H1 (cell line): ENCODE results near the gene PGAP3. TPM values are rescaled to one million over a fixed set of nuclear protein-coding genes. Genes with fewer than 3 reads are reported as not detected.

ENCODE experiments used
- CTCF ChIA-PET: fragments of 300-600 bp; sonication (Branson Sonifier 250); formaldehyde crosslinking; loops from one replicate; lab custom pipeline; 2021; ENCODE audit not compliant: partially characterized antibody; lab: Charles Lee
- POLR2A ChIA-PET: fragments of 300-600 bp; sonication (Branson Sonifier 250); formaldehyde crosslinking; loops from one replicate; lab custom pipeline; 2021; ENCODE audit warnings: inconsistent platforms; ENCODE audit not compliant: partially characterized antibody; lab: Charles Lee
- DNase-seq, 2 experiments: peaks; one replicate each; pipeline versions ENCODE4 v3.0.0 to v3.0.0-alpha.2; 2010 to 2022; ENCODE audit warnings: low spot score in 2 of 2, low read depth in 1 of 2, mixed read lengths in 1 of 2
- FAIRE-seq: peaks from 2 replicates; lab custom pipeline; 2011; peaks lifted over from hg19 to GRCh38; lab: Jason Lieb, UNC
- H2AFZ ChIP-seq: 2 replicates; pipeline ENCODE4 v1.8.1; 2012; ENCODE audit warnings: low read length, inconsistent platforms
- H2AK5ac ChIP-seq: 2 replicates; pipeline ENCODE4 v1.6.1; 2013; ENCODE audit warnings: low read depth, low read length
- H2BK120ac ChIP-seq: replicated peaks from 2 replicates; pipeline ENCODE3; 2013; ENCODE audit warnings: low read depth, low read length, inconsistent platforms
- H2BK12ac ChIP-seq: 2 replicates; pipeline ENCODE4 v1.6.1; 2013; ENCODE audit warnings: low read depth, low read length
- H2BK15ac ChIP-seq: 2 replicates; pipeline ENCODE4 v1.6.1; 2013; ENCODE audit warnings: low read length
- H2BK20ac ChIP-seq: 2 replicates; pipeline ENCODE4 v1.6.1; 2013; ENCODE audit warnings: low read length
- H2BK5ac ChIP-seq: 2 replicates; pipeline ENCODE4 v1.6.1; 2013; ENCODE audit warnings: low read depth, low read length
- H3K14ac ChIP-seq: 2 replicates; pipeline ENCODE4 v1.6.1; 2013; ENCODE audit warnings: inconsistent platforms; ENCODE audit not compliant: insufficient read length
- H3K18ac ChIP-seq: 2 replicates; pipeline ENCODE4 v1.6.1; 2013; ENCODE audit warnings: low read length; ENCODE audit errors: extremely low read depth
- H3K23ac ChIP-seq: 2 replicates; pipeline ENCODE4 v1.6.1; 2013; ENCODE audit warnings: inconsistent platforms; ENCODE audit not compliant: insufficient read length
- H3K23me2 ChIP-seq: 2 replicates; pipeline ENCODE4 v1.6.1; 2013; ENCODE audit warnings: low read depth, low read length
- H3K27ac ChIP-seq: 2 replicates; pipeline ENCODE4 v1.6.1; 2011; ENCODE audit warnings: low read depth, low read length, inconsistent platforms
- H3K27me3 ChIP-seq, 4 experiments: replicated peaks in 1 of 4; 1 replicate in 1 of 4; 2 replicates in 3 of 4; pipeline versions ENCODE4 v1.6.1 to v1.8.1; 2011 to 2013; ENCODE audit warnings: low read length in 3 of 4, mild to moderate bottlenecking in 3 of 4, inconsistent platforms in 2 of 4, mixed read lengths in 2 of 4, moderate library complexity in 1 of 4; ENCODE audit not compliant: control insufficient read depth in 3 of 4, insufficient read depth in 3 of 4; ENCODE audit errors: extremely low read depth in 1 of 4
- H3K36me3 ChIP-seq, 4 experiments: 2 replicates each; pipeline versions ENCODE4 v1.6.1 to v1.8.1; 2011 to 2013; ENCODE audit warnings: mild to moderate bottlenecking in 4 of 4, low read length in 3 of 4, moderate library complexity in 2 of 4, control low read depth in 1 of 4, inconsistent platforms in 1 of 4; ENCODE audit not compliant: insufficient read depth in 4 of 4, control insufficient read depth in 2 of 4
- H3K4ac ChIP-seq: replicated peaks from 2 replicates; pipeline ENCODE3; 2013; ENCODE audit warnings: low read length, low read depth, mixed read lengths, inconsistent platforms; ENCODE audit not compliant: insufficient read length
- H3K4me1 ChIP-seq, 4 experiments: replicated peaks in 1 of 4; 1 replicate in 1 of 4; 2 replicates in 3 of 4; pipeline versions ENCODE4 v1.6.1 to v1.8.1; 2011 to 2013; ENCODE audit warnings: low read length in 3 of 4, inconsistent platforms in 2 of 4, mixed read lengths in 1 of 4; ENCODE audit not compliant: insufficient read depth in 4 of 4, control insufficient read depth in 3 of 4
- H3K4me2 ChIP-seq, 2 experiments: 2 replicates each; pipeline versions ENCODE4 v1.6.1 to v1.8.1; 2011 to 2013; ENCODE audit warnings: low read depth in 2 of 2, low read length in 2 of 2, control low read depth in 1 of 2, inconsistent platforms in 1 of 2, mild to moderate bottlenecking in 1 of 2; ENCODE audit not compliant: insufficient read depth in 1 of 2
- H3K4me3 ChIP-seq, 4 experiments: fragments of 200-600, 300-600 bp in 1 of 4; sonication (generic), shearing (Covaris generic), sonication (Bioruptor Twin) in 1 of 4; 2 replicates each; pipeline versions ENCODE4 v1.5.1 to v1.8.1; 2011 to 2016; ENCODE audit warnings: low read length in 4 of 4, low read depth in 3 of 4, control low read depth in 2 of 4, inconsistent platforms in 2 of 4, mild to moderate bottlenecking in 2 of 4, mixed read lengths in 1 of 4, moderate library complexity in 1 of 4; ENCODE audit not compliant: insufficient read depth in 2 of 4; ENCODE audit errors: extremely low read depth in 1 of 4
- H3K56ac ChIP-seq: replicated peaks from 2 replicates; pipeline ENCODE3; 2013; ENCODE audit warnings: low read depth, mild to moderate bottlenecking, mixed read lengths, low read length, inconsistent platforms; ENCODE audit not compliant: insufficient read length
- H3K79me1 ChIP-seq: 2 replicates; pipeline ENCODE4 v1.6.1; 2013; ENCODE audit warnings: low read depth, low read length, control low read depth
- H3K79me2 ChIP-seq, 2 experiments: 2 replicates each; pipeline versions ENCODE4 v1.6.1 to v1.8.1; 2012 to 2013; ENCODE audit warnings: low read length in 2 of 2, mild to moderate bottlenecking in 2 of 2, inconsistent platforms in 1 of 2; ENCODE audit not compliant: insufficient read depth in 2 of 2, control insufficient read depth in 1 of 2
- H3K9ac ChIP-seq, 4 experiments: replicated peaks in 1 of 4; 1 replicate in 1 of 4; 2 replicates in 3 of 4; pipeline versions ENCODE4 v1.6.1 to v1.8.1; 2011 to 2013; ENCODE audit warnings: low read depth in 3 of 4, low read length in 3 of 4, control low read depth in 2 of 4, mild to moderate bottlenecking in 2 of 4, moderate library complexity in 2 of 4, inconsistent platforms in 1 of 4; ENCODE audit errors: extremely low read depth in 1 of 4
- H3K9me3 ChIP-seq, 2 experiments: 2 replicates each; pipeline versions ENCODE4 v1.6.1 to v1.8.1; 2012 to 2013; ENCODE audit warnings: mild to moderate bottlenecking in 2 of 2, moderate library complexity in 2 of 2, control low read depth in 1 of 2, inconsistent platforms in 1 of 2, low read depth in 1 of 2, low read length in 1 of 2, mixed read lengths in 1 of 2; ENCODE audit not compliant: insufficient read depth in 2 of 2
- H4K20me1 ChIP-seq, 2 experiments: replicated peaks in 1 of 2; 2 replicates each; pipeline versions ENCODE3 to v1.8.1; 2011 to 2013; ENCODE audit warnings: inconsistent platforms in 2 of 2, low read length in 2 of 2, mild to moderate bottlenecking in 1 of 2; ENCODE audit not compliant: insufficient read depth in 2 of 2, control insufficient read depth in 1 of 2
- H4K5ac ChIP-seq: 2 replicates; pipeline ENCODE4 v1.6.1; 2013; ENCODE audit warnings: low read length, low read depth, mixed read lengths, inconsistent platforms; ENCODE audit not compliant: insufficient read length
- H4K8ac ChIP-seq: 2 replicates; pipeline ENCODE4 v1.8.0; 2013; ENCODE audit warnings: mild to moderate bottlenecking, moderate library complexity, low read length, inconsistent platforms; ENCODE audit not compliant: insufficient read depth; ENCODE audit errors: extremely low read depth
- H4K91ac ChIP-seq: replicated peaks from 2 replicates; pipeline ENCODE3; 2013; ENCODE audit warnings: low read length, mixed read lengths, inconsistent platforms; ENCODE audit not compliant: insufficient read length
- ATF2 ChIP-seq: IDR thresholded peaks from 2 replicates; pipeline ENCODE4 v1.6.1; 2012; ENCODE audit warnings: low read length, inconsistent platforms
- BCL11A ChIP-seq, 2 experiments: IDR thresholded peaks; one replicate each; pipeline ENCODE4 v1.6.1; 2011; ENCODE audit warnings: low read depth in 2 of 2, low read length in 2 of 2, mild to moderate bottlenecking in 2 of 2
- CEBPB ChIP-seq: IDR thresholded peaks from 2 replicates; pipeline ENCODE4 v1.6.1; 2012; ENCODE audit warnings: low read depth, low read length
- CHD1 ChIP-seq: IDR thresholded peaks from 2 replicates; pipeline ENCODE4 v1.6.1; 2012; ENCODE audit warnings: low read depth, low read length, improper control_type of control experiment
- CHD2 ChIP-seq: IDR thresholded peaks from 2 replicates; pipeline ENCODE4 v1.6.1; 2012; ENCODE audit warnings: low read length, improper control_type of control experiment
- GABPA ChIP-seq: IDR thresholded peaks from 2 replicates; pipeline ENCODE4 v1.6.1; 2011; ENCODE audit warnings: mild to moderate bottlenecking, low read length, moderate library complexity, borderline replicate concordance; ENCODE audit not compliant: insufficient read depth
- MAX ChIP-seq: IDR thresholded peaks from 2 replicates; pipeline ENCODE4 v1.6.1; 2012; ENCODE audit warnings: inconsistent platforms
- NRF1 ChIP-seq: IDR thresholded peaks from 2 replicates; pipeline ENCODE4 v1.6.1; 2011; ENCODE audit warnings: mild to moderate bottlenecking, low read depth, low read length, improper control_type of control experiment
- RFX5 ChIP-seq: IDR thresholded peaks from 2 replicates; pipeline ENCODE4 v1.6.1; 2011; ENCODE audit warnings: low read depth, low read length, improper control_type of control experiment, borderline replicate concordance
- SP4 ChIP-seq: IDR thresholded peaks from 2 replicates; pipeline ENCODE4 v1.6.1; 2012; ENCODE audit warnings: low read length, inconsistent platforms
- TCF12 ChIP-seq: IDR thresholded peaks from 2 replicates; pipeline ENCODE4 v1.6.1; 2011; ENCODE audit warnings: low read depth, mild to moderate bottlenecking, low read length
- WGBS, 2 experiments: shearing (Covaris generic) in 1 of 2; methylation state at CpG; one replicate each; pipeline versions ENCODE4 v1.1.6 to v1.1.7; 2013 to 2015; ENCODE audit warnings: low lambda C conversion rate in 2 of 2, mixed read lengths in 2 of 2, inconsistent platforms in 1 of 2, low coverage in 1 of 2, missing lambda C conversion rate in 1 of 2; ENCODE audit not compliant: insufficient replicate concordance in 2 of 2, insufficient coverage in 1 of 2, insufficient read length in 1 of 2; ENCODE audit errors: extremely low coverage in 1 of 2, missing lambda C conversion rate in 1 of 2; 5-methylcytosine and 5-hydroxymethylcytosine counted together
- polyA plus RNA-seq, 7 experiments: library from polyadenylated mRNA; depleted of rRNA in 3 of 7; stranded (reverse) in 5 of 7; unstranded in 2 of 7; fragments of >200 nt in 5 of 7; fragments of 200-250 nt in 2 of 7; gene quantifications; 1 replicate in 5 of 7; 2 replicates in 1 of 7; 4 replicates in 1 of 7; pipeline versions ENCODE4 v1.2.1 to v1.2.3, GENCODE V29; 2011 to 2013; ENCODE audit warnings: missing spikeins in 2 of 7, mixed read lengths in 2 of 7
- total RNA-seq: library from RNA; stranded (reverse); fragmentation: NEBNext Ultra II Directional; extraction: Animal tissue kit (Norgen Biotek cat#: 25700); gene quantifications from 2 replicates; pipeline ENCODE4 v1.2.1, GENCODE V29; 2021

The PGAP3 gene
- total and polyA plus RNA-seq, 2 of the 8 experiments (the other 6 are each of a cell fraction or from before 2014, with no cell fraction given) = 21.0 to 30.7 TPM

- CTCF ChIA-PET = interaction anchor here (1.2 to 49.2 kb wide), 7 partner anchors 7 to 474 kb away, joined by 3 to 1885 read pairs (median 9); partner anchors contain the start of genes ERBB2, PGAP3, PNMT and PPP1R1B
- no peak overlapping the region for H4K5ac ChIP-seq
- DNase-seq (no peak), FAIRE-seq (no peak)
- H2AK5ac ChIP-seq = no peak overlapping the region
- H3K4me2 ChIP-seq = no peak overlapping the region
- H3K9ac ChIP-seq = no peak overlapping the region; a peak in 1 of 7 replicates
- H4K8ac ChIP-seq = no peak overlapping the region
- no peak overlapping the region for H2BK15ac ChIP-seq
- no peaks in the 10 kb centered on the region for H3K9me3 ChIP-seq
- peaks cover 1 to 6% of the 10 kb centered on the region in 2 experiments for H4K20me1 ChIP-seq
- 88% methylated on average over 14 of the region's 15 CpGs; no CpG with 5 or more reads in 1 of the 2 experiments for WGBS, 2 experiments
- H3K36me3 ChIP-seq = no peaks in the 10 kb centered on the region
- peaks cover 7% of the 10 kb centered on the region for H3K79me1 ChIP-seq
- no peak overlapping the region for H3K27ac ChIP-seq
- no peak overlapping the region for H3K4me3 ChIP-seq
- H2AFZ ChIP-seq = no peak overlapping the region
- no peak overlapping the region for H3K18ac ChIP-seq
- no peak overlapping the region for H2BK120ac ChIP-seq
- TF ChIP-seq CEBPB (no peak), RFX5 (no peak), MAX (no peak), CHD1 (no peak), BCL11A (IDR thresholded peaks at IDR 0.05; ENCODE audit: low read depth in 2 of 2, low read length in 2 of 2) (no peak), TCF12 (no peak), GABPA (no peak), CHD2 (no peak), SP4 (no peak), NRF1 (no peak), ATF2 (no peak)
- H4K91ac ChIP-seq = no peak overlapping the region
- no peak overlapping the region for H2BK12ac ChIP-seq
- peaks cover 0 to 18% of the 10 kb centered on the region in 2 experiments; a peak in 1 of 4 replicates for H3K79me2 ChIP-seq
- peaks cover 11 to 28% (median 24%) of the 10 kb centered on the region in 4 experiments for H3K4me1 ChIP-seq
- H3K56ac ChIP-seq = no peak overlapping the region
- 0 out of 2 replicates have a peak overlapping the region, but pooled peaks have one; percentile 50 for H2BK20ac ChIP-seq
- no peaks in the 10 kb centered on the region for H3K27me3 ChIP-seq
- H3K23ac ChIP-seq = no peak overlapping the region
- peak overlapping the region; percentile 2; the same call in 1 of the 2 replicates for H2BK5ac ChIP-seq
- POLR2A ChIA-PET = interaction anchor here (1.4 to 7.7 kb wide), 4 partner anchors 9 to 39 kb away, joined by 4 to 39 read pairs (median 18); partner anchors contain the start of gene PGAP3
- H3K23me2 ChIP-seq = no peaks in the 10 kb centered on the region; the same call in none of the 2 replicates
- H3K4ac ChIP-seq = no peak overlapping the region
- no peak overlapping the region for H3K14ac ChIP-seq
Measured at GRCh38 chr17:39648616-39649366, 39.1 kb downstream of the PGAP3 start.
